ACC112 (cell line): Measurements from ENCODE around the gene MYMK.

ENCODE experiments used
- H2AFZ ChIP-seq: fragments of 200-600 bp; sonication (generic); one replicate; pipeline ENCODE4 v1.6.0; 2017; ENCODE audit warnings: antibody characterized with exemption, low read length; ENCODE audit not compliant: unreplicated experiment
- H3K27ac ChIP-seq: fragments of 200-600 bp; sonication (generic); 2 replicates; pipeline ENCODE4 v1.5.1; 2014; ENCODE audit warnings: low read depth, mild to moderate bottlenecking, antibody characterized with exemption, low read length, moderate library complexity
- H3K27me3 ChIP-seq: fragments of 200-600 bp; sonication (generic); 2 replicates; pipeline ENCODE4 v1.6.1; 2014; ENCODE audit warnings: mild to moderate bottlenecking, antibody characterized with exemption, low read length, moderate library complexity, mixed read lengths; ENCODE audit not compliant: insufficient read depth
- H3K36me3 ChIP-seq: fragments of 200-600 bp; sonication (generic); 2 replicates; pipeline ENCODE4 v1.6.1; 2016; ENCODE audit warnings: mild to moderate bottlenecking, antibody characterized with exemption, low read length, moderate library complexity, mixed read lengths; ENCODE audit not compliant: insufficient read depth
- H3K4me1 ChIP-seq: fragments of 200-600 bp; sonication (generic); one replicate; pipeline ENCODE4 v1.6.1; 2016; ENCODE audit warnings: low read length, mixed read lengths; ENCODE audit not compliant: insufficient read depth, unreplicated experiment, control insufficient read depth
- H3K4me3 ChIP-seq: fragments of 200-600 bp; sonication (generic); 2 replicates; pipeline ENCODE4 v1.5.1; 2014; ENCODE audit warnings: mild to moderate bottlenecking, low read depth, low read length
- H3K79me2 ChIP-seq: fragments of 200-600 bp; sonication (generic); one replicate; pipeline ENCODE4 v1.6.0; 2016; ENCODE audit warnings: low read length; ENCODE audit not compliant: control insufficient read depth, unreplicated experiment, insufficient read depth

MYMK gene

GRCh38 chr9:133534346-133535291 lies 9.9 kb upstream of the MYMK start, which contains the start of gene ADAMTSL2:
Gene ADAMTSL2 (plus strand): TSS chr9:133534704. CDS start chr9:133536713, 2,009 bp downstream.
- peak within 1 kb of the TSS; percentile 53 for H2AFZ ChIP-seq
- H3K27me3 ChIP-seq = peaks cover 21% of the 10 kb centered on the region
- no peak within 1 kb of the TSS for H3K4me3 ChIP-seq
- H3K4me1 ChIP-seq = peaks cover 5% of the 10 kb centered on the region
- H3K36me3 ChIP-seq = no peaks in the 10 kb centered on the region
- no peak within 1 kb of the TSS for H3K27ac ChIP-seq
- no peaks in the 10 kb centered on the region for H3K79me2 ChIP-seq

GRCh38 chr9:133533857-133534256 lies 9.1 kb upstream of the MYMK start:
- no peaks in the 10 kb centered on the region for H3K36me3 ChIP-seq
- H3K79me2 ChIP-seq = no peaks in the 10 kb centered on the region
- peaks cover 5% of the 10 kb centered on the region for H3K4me1 ChIP-seq
- H3K4me3 ChIP-seq = no peak overlapping the region
- peak overlapping the region; percentile 53 for H2AFZ ChIP-seq
- H3K27me3 ChIP-seq = peaks cover 29% of the 10 kb centered on the region
- no peak overlapping the region for H3K27ac ChIP-seq

- Histone ChIP-seq H3K27ac (no peak overlapping the region), H3K79me2 (no peaks in the 10 kb centered on the region), H3K4me3 (no peak overlapping the region), H3K36me3 (no peaks in the 10 kb centered on the region), H3K4me1 (peaks cover 5% of the 10 kb centered on the region), H3K27me3 (peaks cover 36% of the 10 kb centered on the region), H2AFZ (no peak overlapping the region)
Measured at GRCh38 chr9:133532937-133533668, 8.3 kb upstream of the MYMK start.

- Histone ChIP-seq H3K4me3 (no peak overlapping the region), H3K36me3 (no peaks in the 10 kb centered on the region), H2AFZ (no peak overlapping the region), H3K79me2 (no peaks in the 10 kb centered on the region), H3K27ac (no peak overlapping the region), H3K27me3 (peaks cover 51% of the 10 kb centered on the region), H3K4me1 (peaks cover 5% of the 10 kb centered on the region)
Measured at GRCh38 chr9:133531293-133531692, 6.5 kb upstream of the MYMK start.

- Histone ChIP-seq H2AFZ (no peak overlapping the region), H3K27me3 (peaks cover 42% of the 10 kb centered on the region), H3K4me3 (no peak overlapping the region), H3K4me1 (peaks cover 4% of the 10 kb centered on the region), H3K79me2 (no peaks in the 10 kb centered on the region), H3K36me3 (no peaks in the 10 kb centered on the region), H3K27ac (no peak overlapping the region)
Measured at GRCh38 chr9:133529874-133530273, 5.1 kb upstream of the MYMK start.

- no peak overlapping the region for H3K4me3 ChIP-seq
- H2AFZ ChIP-seq = no peak overlapping the region
- no peaks in the 10 kb centered on the region for H3K79me2 ChIP-seq
- H3K27ac ChIP-seq = no peak overlapping the region
- peaks cover 38% of the 10 kb centered on the region for H3K27me3 ChIP-seq
- H3K4me1 ChIP-seq = no peaks in the 10 kb centered on the region
- H3K36me3 ChIP-seq = no peaks in the 10 kb centered on the region
Measured at GRCh38 chr9:133529457-133529856, 4.7 kb upstream of the MYMK start.

- no peak overlapping the region for H2AFZ ChIP-seq
- no peaks in the 10 kb centered on the region for H3K36me3 ChIP-seq
- no peak overlapping the region for H3K4me3 ChIP-seq
- H3K4me1 ChIP-seq = no peaks in the 10 kb centered on the region
- no peak overlapping the region for H3K27ac ChIP-seq
- peaks cover 38% of the 10 kb centered on the region for H3K27me3 ChIP-seq
- H3K79me2 ChIP-seq = no peaks in the 10 kb centered on the region
Measured at GRCh38 chr9:133528876-133529241, 4.1 kb upstream of the MYMK start.

GRCh38 chr9:133528001-133528875 lies 3.5 kb upstream of the MYMK start:
- Histone ChIP-seq H3K4me1 (no peaks in the 10 kb centered on the region), H3K4me3 (no peak overlapping the region), H3K79me2 (no peaks in the 10 kb centered on the region), H2AFZ (no peak overlapping the region), H3K27ac (no peak overlapping the region), H3K27me3 (peaks cover 38% of the 10 kb centered on the region), H3K36me3 (no peaks in the 10 kb centered on the region)

- Histone ChIP-seq H2AFZ (no peak overlapping the region), H3K4me3 (no peak overlapping the region), H3K36me3 (no peaks in the 10 kb centered on the region), H3K79me2 (no peaks in the 10 kb centered on the region), H3K27me3 (peaks cover 38% of the 10 kb centered on the region), H3K27ac (no peak overlapping the region), H3K4me1 (no peaks in the 10 kb centered on the region)
Measured at GRCh38 chr9:133527444-133527920, 2.7 kb upstream of the MYMK start.

GRCh38 chr9:133526721-133527321 lies 2.1 kb upstream of the MYMK start:
- Histone ChIP-seq H3K27me3 (peaks cover 38% of the 10 kb centered on the region), H3K79me2 (no peaks in the 10 kb centered on the region), H3K4me1 (no peaks in the 10 kb centered on the region), H3K36me3 (no peaks in the 10 kb centered on the region), H3K27ac (no peak overlapping the region), H3K4me3 (no peak overlapping the region), H2AFZ (no peak overlapping the region)
